ENCODE measurements around the gene TLX2. TPM values are rescaled to one million over a fixed set of nuclear protein-coding genes. Genes with fewer than 3 reads are reported as not detected.
"Not testable (repeated sequence)": the region's sequence is repeated elsewhere in the genome, so short reads cannot be mapped to it uniquely, and the experiment has no call there.

Gene TLX2
- total RNA-seq, 1 experiment from 2014 or later: not detected

DNA sequence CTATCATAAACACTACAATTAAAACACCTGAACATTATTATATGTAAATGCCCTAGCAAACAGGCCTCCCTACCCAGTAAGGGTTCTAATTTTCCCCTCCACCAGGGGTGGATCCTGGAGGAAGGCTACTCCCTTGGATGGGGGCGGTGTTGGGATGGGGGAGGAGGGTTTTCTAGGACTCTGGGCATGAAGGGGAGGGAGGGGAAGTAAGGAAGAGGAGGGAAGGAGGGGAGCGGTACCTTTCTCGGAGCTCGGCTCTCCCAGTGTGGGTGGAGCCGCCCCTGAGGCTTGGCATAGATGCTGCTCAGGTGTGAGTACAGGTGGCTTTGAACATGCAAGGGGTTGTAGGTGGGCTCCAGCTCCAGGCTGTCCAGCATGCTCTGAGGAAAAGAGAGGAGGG is 45.7 kb downstream of the TLX2 start:
- no peak overlapping the region for H3K4me3 ChIP-seq (ENCODE audit: low read depth in 2 of 2, low read length in 2 of 2)
- H3K36me3 ChIP-seq (ENCODE audit: control insufficient read depth, insufficient read depth, low read length): no peaks in the 10 kb centered on the region
- H3K4me1 ChIP-seq (ENCODE audit: control insufficient read depth, insufficient read depth, low read length): no peaks in the 10 kb centered on the region
- intact Hi-C loops (cut with micrococcal nuclease; ENCODE audit: unreplicated experiment) (no loop called here), in situ Hi-C loops (cut with HindIII; ENCODE audit: low pct_unique_long_range_greater_than_20kb, low sequenced_read_pairs) (no loop called here)
- CTCF ChIA-PET: no interaction called here
- POLR2A ChIA-PET: no interaction called here
- TF ChIP-seq POLR2AphosphoS5 (IDR thresholded peaks at IDR 0.05; ENCODE audit: low read depth, low read length): no peak
- TF ChIP-seq, protein P1, sequence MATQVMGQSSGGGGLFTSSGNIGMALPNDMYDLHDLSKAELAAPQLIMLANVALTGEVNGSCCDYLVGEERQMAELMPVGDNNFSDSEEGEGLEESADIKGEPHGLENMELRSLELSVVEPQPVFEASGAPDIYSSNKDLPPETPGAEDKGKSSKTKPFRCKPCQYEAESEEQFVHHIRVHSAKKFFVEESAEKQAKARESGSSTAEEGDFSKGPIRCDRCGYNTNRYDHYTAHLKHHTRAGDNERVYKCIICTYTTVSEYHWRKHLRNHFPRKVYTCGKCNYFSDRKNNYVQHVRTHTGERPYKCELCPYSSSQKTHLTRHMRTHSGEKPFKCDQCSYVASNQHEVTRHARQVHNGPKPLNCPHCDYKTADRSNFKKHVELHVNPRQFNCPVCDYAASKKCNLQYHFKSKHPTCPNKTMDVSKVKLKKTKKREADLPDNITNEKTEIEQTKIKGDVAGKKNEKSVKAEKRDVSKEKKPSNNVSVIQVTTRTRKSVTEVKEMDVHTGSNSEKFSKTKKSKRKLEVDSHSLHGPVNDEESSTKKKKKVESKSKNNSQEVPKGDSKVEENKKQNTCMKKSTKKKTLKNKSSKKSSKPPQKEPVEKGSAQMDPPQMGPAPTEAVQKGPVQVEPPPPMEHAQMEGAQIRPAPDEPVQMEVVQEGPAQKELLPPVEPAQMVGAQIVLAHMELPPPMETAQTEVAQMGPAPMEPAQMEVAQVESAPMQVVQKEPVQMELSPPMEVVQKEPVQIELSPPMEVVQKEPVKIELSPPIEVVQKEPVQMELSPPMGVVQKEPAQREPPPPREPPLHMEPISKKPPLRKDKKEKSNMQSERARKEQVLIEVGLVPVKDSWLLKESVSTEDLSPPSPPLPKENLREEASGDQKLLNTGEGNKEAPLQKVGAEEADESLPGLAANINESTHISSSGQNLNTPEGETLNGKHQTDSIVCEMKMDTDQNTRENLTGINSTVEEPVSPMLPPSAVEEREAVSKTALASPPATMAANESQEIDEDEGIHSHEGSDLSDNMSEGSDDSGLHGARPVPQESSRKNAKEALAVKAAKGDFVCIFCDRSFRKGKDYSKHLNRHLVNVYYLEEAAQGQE (IDR thresholded peaks at IDR 0.05; ENCODE audit: insufficient read depth in 1 of 2, low read depth in 2 of 2, low read length in 1 of 2): no peak
- TF ChIP-seq TCF7L2 (IDR thresholded peaks at IDR 0.05; ENCODE audit: low read depth, low read length): no peak
- TF ChIP-seq, protein P2, sequence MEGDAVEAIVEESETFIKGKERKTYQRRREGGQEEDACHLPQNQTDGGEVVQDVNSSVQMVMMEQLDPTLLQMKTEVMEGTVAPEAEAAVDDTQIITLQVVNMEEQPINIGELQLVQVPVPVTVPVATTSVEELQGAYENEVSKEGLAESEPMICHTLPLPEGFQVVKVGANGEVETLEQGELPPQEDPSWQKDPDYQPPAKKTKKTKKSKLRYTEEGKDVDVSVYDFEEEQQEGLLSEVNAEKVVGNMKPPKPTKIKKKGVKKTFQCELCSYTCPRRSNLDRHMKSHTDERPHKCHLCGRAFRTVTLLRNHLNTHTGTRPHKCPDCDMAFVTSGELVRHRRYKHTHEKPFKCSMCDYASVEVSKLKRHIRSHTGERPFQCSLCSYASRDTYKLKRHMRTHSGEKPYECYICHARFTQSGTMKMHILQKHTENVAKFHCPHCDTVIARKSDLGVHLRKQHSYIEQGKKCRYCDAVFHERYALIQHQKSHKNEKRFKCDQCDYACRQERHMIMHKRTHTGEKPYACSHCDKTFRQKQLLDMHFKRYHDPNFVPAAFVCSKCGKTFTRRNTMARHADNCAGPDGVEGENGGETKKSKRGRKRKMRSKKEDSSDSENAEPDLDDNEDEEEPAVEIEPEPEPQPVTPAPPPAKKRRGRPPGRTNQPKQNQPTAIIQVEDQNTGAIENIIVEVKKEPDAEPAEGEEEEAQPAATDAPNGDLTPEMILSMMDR (IDR thresholded peaks at IDR 0.05): no peak
- no peak for TF ChIP-seq SIN3A (IDR thresholded peaks at IDR 0.05; ENCODE audit: borderline replicate concordance, insufficient read depth, low read depth, low read length)
- no peak for ATAC-seq
- DNase-seq (ENCODE audit: low read depth, low spot score): no peak
- peaks cover 2% of the 10 kb centered on the region; the same call in 1 of the 2 replicates for H3K27me3 ChIP-seq (ENCODE audit: control insufficient read depth, insufficient read depth, low read length)
- no TSS peak for BruUV-seq (replicated peaks)
- H3K27ac ChIP-seq (ENCODE audit: low read length): no peak overlapping the region
- H3K9me3 ChIP-seq (ENCODE audit: control insufficient read depth, insufficient read depth, low read depth, low read length): no peaks in the 10 kb centered on the region

DNA sequence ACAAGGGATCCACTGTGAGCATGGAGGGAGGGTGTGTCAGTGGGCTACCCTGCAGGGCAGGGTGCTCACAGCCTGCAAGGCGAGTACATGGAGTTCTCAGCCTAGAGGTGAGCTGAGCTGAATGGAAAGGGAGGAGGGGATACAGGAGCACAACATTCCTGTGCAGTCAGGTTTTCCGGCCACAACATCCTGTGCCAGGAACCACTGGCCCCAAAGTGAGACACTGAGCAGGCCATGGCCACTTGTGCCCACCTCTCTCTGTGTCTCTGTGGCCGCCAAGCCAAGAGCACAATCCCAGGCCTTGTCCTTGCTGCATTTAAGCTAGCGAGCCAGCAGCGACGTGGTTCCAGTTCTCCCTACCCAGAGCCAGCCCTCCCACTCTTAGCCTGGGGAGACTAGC is 46.3 kb downstream of the TLX2 start:
- Histone ChIP-seq H3K4me3 (ENCODE audit: low read depth in 2 of 2, low read length in 2 of 2) (no peak overlapping the region), H3K36me3 (ENCODE audit: control insufficient read depth, insufficient read depth, low read length) (no peaks in the 10 kb centered on the region), H3K9me3 (ENCODE audit: control insufficient read depth, insufficient read depth, low read depth, low read length) (no peaks in the 10 kb centered on the region), H3K4me1 (ENCODE audit: control insufficient read depth, insufficient read depth, low read length) (no peaks in the 10 kb centered on the region), H3K27me3 (ENCODE audit: control insufficient read depth, insufficient read depth, low read length) (peaks cover 2% of the 10 kb centered on the region; the same call in 1 of the 2 replicates), H3K27ac (ENCODE audit: low read length) (no peak overlapping the region)
- CTCF ChIA-PET: no interaction called here
- in situ Hi-C loops (cut with HindIII; ENCODE audit: low pct_unique_long_range_greater_than_20kb, low sequenced_read_pairs) (no loop called here), intact Hi-C loops (cut with micrococcal nuclease; ENCODE audit: unreplicated experiment) (no loop called here)
- ATAC-seq (0 out of 2 replicates have a peak, but pooled peaks have one; percentile 43), DNase-seq (ENCODE audit: low read depth, low spot score) (no peak)
- POLR2A ChIA-PET: no interaction called here
- TF ChIP-seq TCF7L2 (IDR thresholded peaks at IDR 0.05; ENCODE audit: low read depth, low read length) (no peak), SIN3A (IDR thresholded peaks at IDR 0.05; ENCODE audit: borderline replicate concordance, insufficient read depth, low read depth, low read length) (no peak), POLR2AphosphoS5 (IDR thresholded peaks at IDR 0.05; ENCODE audit: low read depth, low read length) (no peak)
- TF ChIP-seq, protein P2 (IDR thresholded peaks at IDR 0.05): no peak
- TF ChIP-seq, protein P1 (IDR thresholded peaks at IDR 0.05; ENCODE audit: insufficient read depth in 1 of 2, low read depth in 2 of 2, low read length in 1 of 2): no peak
- no TSS peak for BruUV-seq (replicated peaks)

DNA sequence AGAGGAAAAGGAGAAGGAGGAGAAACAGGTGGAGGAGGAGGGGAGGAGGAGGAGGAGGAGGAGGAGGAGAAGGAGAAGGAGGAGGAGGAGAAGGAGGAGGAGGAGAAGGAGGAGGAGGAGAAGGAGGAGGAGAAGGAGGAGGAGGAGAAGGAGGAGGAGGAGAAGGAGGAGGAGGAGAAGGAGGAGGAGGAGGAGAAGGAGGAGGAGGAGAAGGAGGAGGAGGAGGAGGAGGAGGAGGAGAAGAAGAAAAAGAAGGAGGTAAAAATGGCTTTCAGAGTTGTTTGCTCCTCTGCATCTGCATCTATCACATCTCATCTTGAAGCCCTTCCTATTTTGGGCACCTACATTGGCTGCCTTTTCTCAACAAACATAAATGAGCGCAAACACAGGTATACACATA is 46.8 kb downstream of the TLX2 start:
- ATAC-seq; H3K27ac ChIP-seq (ENCODE audit: low read length); H3K27me3 ChIP-seq (ENCODE audit: control insufficient read depth, insufficient read depth, low read length); CTCF ChIA-PET; intact Hi-C loops (cut with micrococcal nuclease; ENCODE audit: unreplicated experiment); H3K4me3 ChIP-seq (ENCODE audit: low read depth in 2 of 2, low read length in 2 of 2); DNase-seq (ENCODE audit: low read depth, low spot score); POLR2A ChIA-PET; in situ Hi-C loops (cut with HindIII; ENCODE audit: low pct_unique_long_range_greater_than_20kb, low sequenced_read_pairs); H3K9me3 ChIP-seq (ENCODE audit: control insufficient read depth, insufficient read depth, low read depth, low read length); BruUV-seq (replicated peaks); H3K4me1 ChIP-seq (ENCODE audit: control insufficient read depth, insufficient read depth, low read length); H3K36me3 ChIP-seq (ENCODE audit: control insufficient read depth, insufficient read depth, low read length): not testable (repeated sequence)

Measured in Panc1 (cell line).